A549 treated with AZD9567 at 1 μM for 4 hours (cell line): Measurements from ENCODE around the gene RAB25. TPM values are rescaled to one million over a fixed set of nuclear protein-coding genes. Genes with fewer than 3 reads are reported as not detected.

Experiments used
- total RNA-seq: library from RNA; stranded (reverse); fragments of 200-300 nt; extraction: Qiagen RNA extraction; gene quantifications from 5 replicates; pipeline ENCODE4 v1.2.3, GENCODE V29; 2022; ENCODE audit not compliant: insufficient read depth

RAB25 gene
- not detected in 5 replicates for total RNA-seq

DNA sequence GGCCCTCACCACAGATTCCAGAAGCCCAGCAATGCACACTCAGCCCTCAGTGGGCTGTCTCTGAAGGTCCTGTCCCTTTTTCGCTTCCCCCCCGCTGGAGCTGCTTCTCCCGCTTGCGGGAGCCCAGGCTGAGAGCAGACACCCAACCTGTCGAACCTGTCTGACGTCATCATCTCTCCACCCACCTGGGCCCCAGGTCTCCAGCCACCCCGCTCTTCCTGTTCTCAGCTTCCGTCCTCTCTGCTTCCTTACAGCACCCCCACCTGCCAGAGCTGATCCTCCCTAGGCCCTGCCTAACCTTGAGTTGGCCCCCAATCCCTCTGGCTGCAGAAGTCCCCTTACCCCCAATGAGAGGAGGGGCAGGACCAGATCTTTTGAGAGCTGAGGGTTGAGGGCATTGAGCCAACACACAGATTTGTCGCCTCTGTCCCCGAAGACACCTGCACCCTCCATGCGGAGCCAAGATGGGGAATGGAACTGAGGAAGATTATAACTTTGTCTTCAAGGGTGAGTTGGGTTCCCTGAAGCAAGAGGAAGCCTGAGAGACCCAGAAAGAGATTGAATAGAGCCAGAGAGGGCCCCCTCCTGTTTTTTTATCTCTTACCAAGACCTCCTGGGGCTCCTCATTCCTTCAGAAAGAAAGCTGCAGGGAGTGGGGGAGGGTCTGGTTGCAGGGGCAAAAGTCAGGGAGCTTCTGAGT is at the start of gene RAB25:
Gene RAB25 (plus strand): TSS at position 224 of the 700 bp plus-strand sequence. CDS start 241 bp downstream, at position 465.

DNA sequence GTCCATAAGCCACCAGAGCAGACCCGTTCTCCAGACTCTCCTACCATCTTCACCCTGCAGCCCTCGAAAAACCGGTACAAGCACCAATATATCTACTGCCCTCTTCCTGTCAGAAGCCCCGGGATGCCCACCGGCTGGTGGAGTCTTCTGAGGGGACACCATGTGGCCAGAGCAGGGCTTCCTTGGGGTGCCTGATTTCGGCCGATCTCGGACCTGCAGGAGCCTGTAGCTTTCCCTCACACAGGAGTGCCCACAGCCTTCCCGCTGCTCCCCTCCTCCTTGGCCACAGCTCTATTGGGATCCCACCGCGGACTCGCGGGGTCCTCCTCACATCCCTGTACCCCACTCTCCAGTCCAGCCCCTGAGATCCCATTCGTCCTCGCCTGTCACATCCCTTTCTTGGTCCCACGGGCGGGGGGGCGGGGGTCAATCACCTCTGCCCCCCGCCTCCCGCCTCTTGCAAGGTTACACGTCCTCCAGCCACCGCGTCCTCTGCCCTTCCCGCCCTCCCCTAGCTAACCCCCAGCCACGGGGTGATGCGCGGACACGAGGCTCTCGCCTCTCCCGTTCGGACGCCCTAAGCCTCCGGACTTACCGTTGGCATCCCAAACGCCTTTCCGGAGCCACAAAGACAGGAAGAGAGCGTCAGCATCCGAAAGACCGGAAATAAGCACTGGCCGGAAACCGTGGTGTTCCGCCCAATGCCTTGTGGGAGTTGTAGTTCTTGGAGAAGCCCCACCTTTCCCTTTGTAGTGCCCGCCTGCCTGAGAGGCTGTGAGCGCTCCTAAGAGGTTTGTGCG is 40.5 kb upstream of the RAB25 start, which contains the start of gene SSR2:
Gene SSR2 (minus strand): TSS at position 659 of the 800 bp plus-strand sequence. CDS start 784 bp downstream, outside the sequence.

DNA sequence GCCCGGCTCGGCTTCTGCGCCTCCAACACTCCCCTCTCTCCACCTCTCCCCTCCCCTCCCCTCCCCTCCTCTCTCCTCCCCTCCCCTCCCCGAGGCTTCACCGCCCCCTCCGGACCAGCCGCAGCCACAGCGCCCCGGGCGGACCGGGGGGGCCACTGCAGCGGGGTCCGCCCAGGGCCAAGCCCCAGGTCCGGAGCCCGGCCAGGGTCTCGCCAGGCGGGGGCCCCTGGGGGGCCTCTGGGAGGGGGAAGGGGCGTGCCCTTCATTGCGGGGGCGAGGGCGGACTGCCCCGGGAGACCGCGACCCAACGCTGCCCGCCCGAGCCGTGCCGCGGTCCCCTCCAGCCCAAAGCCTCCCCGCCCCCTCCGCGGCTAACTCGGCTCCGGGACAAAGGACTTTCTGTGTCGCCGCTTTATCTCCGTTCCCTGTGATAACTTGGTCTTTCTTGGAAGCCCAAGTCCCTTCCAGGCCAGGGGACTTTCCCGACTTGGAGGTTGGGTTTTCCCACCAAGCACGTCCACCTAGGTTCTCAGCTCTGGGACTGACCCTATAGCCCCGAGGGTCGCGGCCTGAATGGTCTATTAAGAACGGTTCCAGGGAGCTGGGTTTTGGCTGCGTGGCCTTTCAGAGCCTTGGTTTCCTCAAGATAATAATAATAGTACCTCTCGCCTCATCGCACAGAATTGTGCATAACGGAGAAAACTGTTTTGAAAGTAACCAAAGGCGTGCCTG is 7.0 kb upstream of the RAB25 start, which contains the start of gene UBQLN4:
Gene UBQLN4 (minus strand): TSS at position 31 of the 732 bp plus-strand sequence. CDS start 97 bp downstream, outside the sequence.

DNA sequence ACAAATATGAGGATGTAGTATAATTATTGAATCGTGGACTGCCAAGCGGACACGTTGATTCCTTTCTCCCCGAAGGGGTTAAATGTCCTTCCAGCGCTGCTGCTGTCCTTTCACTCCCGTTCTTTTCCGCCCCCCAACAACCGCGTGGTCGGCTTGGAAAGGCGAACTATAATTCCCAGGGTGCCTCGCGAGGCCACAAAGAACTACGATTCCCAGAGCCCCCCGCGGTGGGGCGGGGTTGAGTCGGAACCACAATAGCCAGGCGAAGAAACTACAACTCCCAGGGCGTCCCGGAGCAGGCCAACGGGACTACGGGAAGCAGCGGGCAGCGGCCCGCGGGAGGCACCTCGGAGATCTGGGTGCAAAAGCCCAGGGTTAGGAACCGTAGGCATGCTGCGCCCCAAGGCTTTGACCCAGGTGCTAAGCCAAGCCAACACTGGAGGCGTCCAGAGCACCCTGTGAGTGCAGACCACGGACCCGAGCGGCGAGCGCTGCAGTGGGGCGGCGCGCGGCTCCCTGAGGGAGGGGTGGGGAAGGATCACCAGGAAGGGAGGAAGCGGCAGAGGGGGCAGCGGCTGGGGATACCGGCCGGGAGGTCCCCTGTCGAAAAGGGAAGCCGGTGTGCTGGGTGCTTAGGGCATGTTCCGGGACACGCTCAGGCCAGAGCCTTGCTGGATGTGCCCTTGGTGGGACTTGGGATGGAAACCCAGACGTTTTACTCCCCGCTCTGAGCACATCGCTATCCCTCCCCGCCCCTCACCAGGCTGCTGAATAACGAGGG is 6.3 kb upstream of the RAB25 start, which contains the start of gene LAMTOR2:
Gene LAMTOR2 (plus strand): TSS at position 283 of the 781 bp plus-strand sequence. CDS start 108 bp downstream, at position 391.

DNA sequence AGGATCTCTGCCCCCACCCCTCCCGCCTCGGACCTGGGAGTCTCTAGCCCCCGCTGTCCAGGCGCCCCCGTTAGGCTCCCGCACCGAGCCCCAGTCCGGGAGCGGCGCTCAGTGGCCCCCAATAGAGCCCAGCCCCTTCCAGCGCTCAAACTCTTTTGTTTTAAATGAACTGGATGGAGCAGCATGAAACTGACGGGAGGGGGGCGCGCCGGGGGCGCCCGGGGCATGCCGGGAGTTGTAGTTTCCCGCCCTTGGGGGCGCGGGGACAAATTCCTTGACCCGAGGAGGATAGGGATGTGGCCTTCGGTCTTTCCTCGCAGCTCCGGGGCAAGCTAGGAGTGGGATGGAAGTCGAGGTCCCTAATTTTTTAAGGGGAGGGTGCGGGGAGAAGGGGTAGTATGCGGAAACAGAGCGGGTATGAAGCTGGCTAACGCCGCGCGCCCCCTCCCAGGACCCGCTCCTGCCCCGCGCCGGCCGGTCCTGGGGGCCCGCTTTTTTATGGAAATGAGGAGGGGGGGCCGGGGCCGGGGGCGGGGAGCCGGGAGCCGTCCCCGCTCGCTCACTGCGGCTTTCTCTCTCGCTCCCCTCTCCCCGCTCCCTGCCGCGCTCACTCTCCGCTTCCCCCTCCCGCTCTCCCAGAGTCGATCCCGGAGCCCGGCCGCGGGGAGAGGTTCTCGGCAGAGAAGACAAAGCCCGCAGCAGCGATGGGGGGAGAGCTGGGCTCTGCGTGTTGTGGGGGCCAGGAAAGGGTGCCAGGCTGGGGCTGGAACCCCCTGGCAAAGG is 21.5 kb downstream of the RAB25 start, which contains the start of gene MEX3A:
Gene MEX3A (minus strand): TSS at position 157 of the 783 bp plus-strand sequence. CDS start 467 bp downstream, outside the sequence.

DNA sequence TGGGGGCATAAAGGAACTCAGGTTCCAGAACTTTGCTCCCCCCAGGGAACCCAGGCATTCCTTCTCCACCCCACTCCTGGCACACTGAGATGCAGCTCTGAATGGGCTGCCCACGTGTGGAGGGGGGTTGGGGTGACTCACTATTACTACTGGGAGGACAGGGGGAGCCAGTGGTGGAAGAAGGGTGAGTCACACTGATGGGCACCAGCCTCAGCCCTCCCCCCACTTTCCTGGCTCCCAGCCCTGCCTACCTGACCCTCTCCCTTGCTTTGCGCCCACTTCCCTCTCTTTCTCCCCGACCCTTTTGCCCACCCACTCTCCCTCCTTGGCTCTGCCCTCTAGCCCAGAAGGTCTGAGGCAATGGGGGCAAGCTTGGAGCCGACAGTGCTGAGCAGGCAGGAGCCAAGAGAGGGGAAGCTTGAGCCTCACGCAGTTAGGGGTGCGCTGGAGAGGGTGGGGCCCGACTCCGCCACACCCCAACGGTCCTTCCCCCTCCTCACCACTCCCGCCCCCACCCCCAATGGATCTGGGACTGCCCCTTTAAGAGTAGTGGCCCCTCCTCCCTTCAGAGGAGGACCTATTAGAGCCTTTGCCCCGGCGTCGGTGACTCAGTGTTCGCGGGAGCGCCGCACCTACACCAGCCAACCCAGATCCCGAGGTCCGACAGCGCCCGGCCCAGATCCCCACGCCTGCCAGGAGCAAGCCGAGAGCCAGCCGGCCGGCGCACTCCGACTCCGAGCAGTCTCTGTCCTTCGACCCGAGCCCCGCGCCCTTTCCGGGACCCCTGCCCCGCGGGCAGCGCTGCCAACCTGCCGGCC is 53.4 kb downstream of the RAB25 start, which contains the start of gene LMNA:
Gene LMNA (plus strand): TSS at position 611 of the 818 bp plus-strand sequence. CDS start 208 bp downstream, outside the sequence.

Other genes with a start within 250 kb of the RAB25 start
- gene GON4L, start 203.9 kb upstream of the RAB25 start, total RNA-seq: 11.3 to 16.5 TPM (median 15.0 TPM) in 5 replicates
- gene SYT11, start 201.6 kb upstream of the RAB25 start, total RNA-seq: 1.1 to 1.3 TPM (median 1.2 TPM) in 5 replicates
- 11.4 to 22.1 TPM (median 20.9 TPM) in 5 replicates for gene RIT1, start 149.8 kb upstream of the RAB25 start, total RNA-seq
- 16.5 to 26.8 TPM (median 24.4 TPM) in 5 replicates for gene KHDC4, start 126.7 kb upstream of the RAB25 start, total RNA-seq
- gene RXFP4, start 119.5 kb upstream of the RAB25 start, total RNA-seq: not detected in 5 replicates
- gene ARHGEF2, start 82.6 kb upstream of the RAB25 start, total RNA-seq: 28.7 to 34.5 TPM (median 32.0 TPM) in 5 replicates
- 256 to 265 TPM (median 262 TPM) in 5 replicates for gene SSR2, start 40.2 kb upstream of the RAB25 start, total RNA-seq
- 36.3 to 42.3 TPM (median 39.8 TPM) in 5 replicates for gene UBQLN4, start 7.4 kb upstream of the RAB25 start, total RNA-seq
- gene LAMTOR2, start 6.4 kb upstream of the RAB25 start, total RNA-seq: 129 to 164 TPM (median 158 TPM) in 5 replicates
- gene MEX3A, start 21.3 kb downstream of the RAB25 start, total RNA-seq: 0.82 to 2.4 TPM (median 1.4 TPM) in 5 replicates
- 534 to 757 TPM (median 712 TPM) in 5 replicates for gene LMNA, start 53.6 kb downstream of the RAB25 start, total RNA-seq
- 0.31 to 0.50 TPM (median 0.38 TPM) in 4 of 5 replicates, not detected in the other for gene SEMA4A, start 92.4 kb downstream of the RAB25 start, total RNA-seq
- gene SLC25A44, start 132.9 kb downstream of the RAB25 start, total RNA-seq: 27.3 to 32.4 TPM (median 30.7 TPM) in 5 replicates
- 44.2 to 63.0 TPM (median 61.4 TPM) in 5 replicates for gene PMF1, start 151.8 kb downstream of the RAB25 start, total RNA-seq
- gene BGLAP, start 181.0 kb downstream of the RAB25 start, total RNA-seq: 0.26 to 0.41 TPM (median 0.29 TPM) in 4 of 5 replicates, not detected in the other
- 1.5 to 6.6 TPM (median 5.3 TPM) in 5 replicates for gene PAQR6, start 186.9 kb downstream of the RAB25 start, total RNA-seq
- 35.1 to 49.4 TPM (median 47.9 TPM) in 5 replicates for gene SMG5, start 221.7 kb downstream of the RAB25 start, total RNA-seq
- gene TMEM79, start 223.2 kb downstream of the RAB25 start, total RNA-seq: 7.0 to 9.1 TPM (median 8.2 TPM) in 5 replicates
- 40.7 to 44.9 TPM (median 42.6 TPM) in 5 replicates for gene GLMP, start 234.5 kb downstream of the RAB25 start, total RNA-seq
- not detected in 5 replicates for gene VHLL, start 238.1 kb downstream of the RAB25 start, total RNA-seq